Stomach smooth muscle (tissue), 2 donors: ENCODE measurements around the gene CTNNBL1.

ENCODE experiments used
- H3K27ac ChIP-seq: one replicate; pipeline ENCODE4 v1.7.0; 2013; ENCODE audit warnings: mild to moderate bottlenecking, low read length, inconsistent platforms
- H3K27me3 ChIP-seq, 2 donors: one replicate each; pipeline ENCODE4 v1.7.0; 2013; ENCODE audit warnings: low read length in 2 of 2; ENCODE audit not compliant: insufficient read depth in 2 of 2, control insufficient read depth in 1 of 2
- H3K36me3 ChIP-seq, 2 donors: one replicate each; pipeline ENCODE4 v1.7.0; 2013; ENCODE audit warnings: low read length in 2 of 2; ENCODE audit not compliant: control insufficient read depth in 2 of 2, insufficient read depth in 2 of 2
- H3K4me1 ChIP-seq: one replicate; pipeline ENCODE4 v1.7.0; 2013; ENCODE audit warnings: low read length; ENCODE audit not compliant: control insufficient read depth, insufficient read depth
- H3K4me3 ChIP-seq, 2 donors: one replicate each; pipeline ENCODE4 v1.7.0; 2013; ENCODE audit warnings: low read length in 2 of 2
- H3K9ac ChIP-seq, 2 donors: one replicate each; pipeline ENCODE4 v1.7.0; 2013; ENCODE audit warnings: low read length in 2 of 2, mild to moderate bottlenecking in 1 of 2
- H3K9me3 ChIP-seq, 2 donors: one replicate each; pipeline ENCODE4 v1.7.0; 2013; ENCODE audit warnings: low read length in 2 of 2; ENCODE audit not compliant: control insufficient read depth in 2 of 2
- donor health status: healthy.
- donor health status: Pancreatic carcinoma.

The CTNNBL1 gene

DNA sequence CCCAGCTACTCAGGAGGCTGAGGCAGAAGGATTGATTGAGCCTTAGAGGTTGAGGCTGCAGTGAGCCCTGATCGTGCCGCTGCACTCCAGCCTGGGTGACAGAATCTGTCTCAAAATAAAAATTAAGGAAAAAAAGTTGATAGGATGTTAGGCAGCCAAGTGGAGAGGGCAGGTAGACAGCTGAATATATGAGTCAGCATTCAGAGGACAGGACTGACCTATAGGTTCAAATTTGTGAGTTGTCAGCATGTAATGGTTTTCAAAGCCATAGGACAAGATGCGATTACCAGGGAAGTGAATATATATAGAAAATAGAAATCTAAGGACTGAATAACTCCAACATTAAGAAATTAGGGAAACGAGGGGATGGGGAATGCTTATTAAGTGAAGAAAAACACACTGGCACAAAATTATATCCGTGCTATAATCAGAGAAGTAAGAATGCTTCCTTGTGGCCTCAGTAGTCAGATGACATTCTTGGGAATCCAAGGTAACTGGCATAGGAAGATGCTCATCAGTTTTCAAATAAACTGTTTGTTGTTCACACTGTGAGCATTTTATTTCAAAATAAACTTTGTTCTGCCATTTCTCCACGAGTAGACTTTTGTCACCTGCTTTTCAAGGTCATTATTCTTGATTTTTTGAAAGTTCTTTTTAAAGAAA lies 145.1 kb downstream of the CTNNBL1 start:
- Histone ChIP-seq H3K27me3 (no peaks in the 10 kb centered on the region), H3K4me1 (no peaks in the 10 kb centered on the region), H3K4me3 (no peak overlapping the region), H3K27ac (no peak overlapping the region), H3K9ac (no peak overlapping the region), H3K9me3 (no peaks in the 10 kb centered on the region), H3K36me3 (peaks cover 16 to 26% of the 10 kb centered on the region in 2 donors)

DNA sequence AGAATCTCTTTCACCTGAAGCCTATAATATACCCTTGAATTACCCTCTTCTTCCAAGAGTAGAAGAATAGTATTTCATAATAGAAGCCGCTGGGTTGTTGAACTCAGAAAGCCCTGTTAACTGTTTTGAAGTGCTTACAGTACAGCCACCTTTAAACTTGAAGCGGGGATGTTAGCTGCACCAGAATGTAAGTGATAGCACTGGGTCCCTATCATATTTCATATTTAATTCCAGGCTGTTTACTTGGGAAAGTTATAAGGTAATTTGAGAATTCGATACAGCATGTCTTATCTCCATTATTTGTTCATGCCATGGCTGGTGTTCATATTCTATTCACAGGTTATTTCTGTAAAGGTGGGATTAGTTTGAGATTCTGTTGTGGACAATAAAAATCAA lies 145.6 kb downstream of the CTNNBL1 start:
- H3K27me3 ChIP-seq: no peaks in the 10 kb centered on the region

DNA sequence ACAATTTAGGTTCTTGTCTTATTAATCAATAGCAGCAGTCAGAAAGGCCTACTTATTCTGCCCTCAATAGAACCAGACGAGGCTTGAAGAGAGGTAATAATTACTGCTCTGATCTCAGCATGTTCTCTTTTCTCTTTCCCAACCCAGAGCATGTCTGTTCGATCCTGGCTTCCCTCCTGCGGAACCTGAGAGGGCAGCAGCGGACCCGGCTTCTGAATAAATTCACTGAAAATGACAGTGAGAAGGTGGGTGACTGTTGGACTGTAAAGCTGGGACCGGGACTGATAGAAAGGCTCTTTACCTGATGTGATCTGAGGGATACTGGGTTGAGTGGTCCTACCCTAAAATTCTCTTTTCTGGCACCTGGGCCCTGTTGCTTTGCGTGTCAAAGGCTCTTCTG lies 146.1 kb downstream of the CTNNBL1 start:
- no peak overlapping the region for H3K27ac ChIP-seq
- no peak overlapping the region for H3K4me3 ChIP-seq
- no peaks in the 10 kb centered on the region for H3K4me1 ChIP-seq
- H3K9me3 ChIP-seq: no peaks in the 10 kb centered on the region
- peaks cover 16 to 26% of the 10 kb centered on the region in 2 donors for H3K36me3 ChIP-seq
- no peak overlapping the region for H3K9ac ChIP-seq
- no peaks in the 10 kb centered on the region for H3K27me3 ChIP-seq

More for the DNA sequence above, 145.6 kb downstream of the CTNNBL1 start:
- Histone ChIP-seq H3K36me3 (peaks cover 16 to 26% of the 10 kb centered on the region in 2 donors), H3K4me1 (no peaks in the 10 kb centered on the region), H3K27ac (no peak overlapping the region), H3K9me3 (no peaks in the 10 kb centered on the region), H3K9ac (no peak overlapping the region), H3K4me3 (no peak overlapping the region)

DNA sequence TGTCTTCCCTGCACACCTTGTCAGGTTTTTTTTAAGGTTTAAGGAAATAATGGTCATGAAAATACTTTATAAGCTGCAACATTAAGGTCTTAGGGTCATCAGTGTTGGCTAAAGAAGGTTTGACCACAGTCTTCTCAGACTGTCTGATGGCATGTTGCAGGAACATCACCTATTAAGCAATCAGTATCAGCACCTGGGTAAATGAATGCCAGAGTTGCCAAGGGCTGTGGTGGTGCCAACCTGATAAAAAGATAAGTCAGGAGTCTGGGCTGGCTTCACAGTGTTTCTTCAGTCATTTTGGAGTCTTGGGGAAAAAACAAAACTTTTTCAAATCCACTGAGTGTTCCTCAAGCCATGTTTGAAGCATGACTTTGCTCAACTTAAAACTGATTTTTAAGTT lies 147.6 kb downstream of the CTNNBL1 start:
- H3K27me3 ChIP-seq: no peaks in the 10 kb centered on the region
- no peak overlapping the region for H3K4me3 ChIP-seq
- H3K36me3 ChIP-seq: peaks cover 21 to 26% of the 10 kb centered on the region in 2 donors
- H3K9me3 ChIP-seq: no peaks in the 10 kb centered on the region
- H3K4me1 ChIP-seq: no peaks in the 10 kb centered on the region
- H3K27ac ChIP-seq: no peak overlapping the region
- no peak overlapping the region for H3K9ac ChIP-seq

DNA sequence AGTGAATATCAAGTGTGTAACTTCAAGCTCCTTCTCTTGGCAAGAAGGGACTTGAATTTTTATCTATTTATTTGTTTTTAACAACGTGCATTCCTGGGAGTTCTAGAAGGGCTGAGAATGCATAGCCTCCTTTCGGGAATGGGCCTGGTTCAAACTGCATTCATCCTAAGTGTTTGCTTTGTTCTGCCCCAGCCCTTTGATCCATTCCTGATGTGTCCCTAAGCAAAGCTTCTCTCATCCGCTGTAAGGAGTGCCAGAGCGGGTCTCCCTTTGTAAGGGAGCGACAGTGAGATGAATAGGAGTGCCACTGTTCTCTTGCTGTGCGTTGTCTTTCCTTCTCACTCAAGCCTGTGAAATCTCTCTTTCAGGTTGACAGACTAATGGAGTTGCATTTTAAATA lies 148.1 kb downstream of the CTNNBL1 start:
- Histone ChIP-seq H3K4me3 (no peak overlapping the region), H3K36me3 (peaks cover 23 to 26% of the 10 kb centered on the region in 2 donors), H3K9me3 (no peaks in the 10 kb centered on the region), H3K4me1 (no peaks in the 10 kb centered on the region), H3K9ac (no peak overlapping the region), H3K27me3 (no peaks in the 10 kb centered on the region), H3K27ac (no peak overlapping the region)

DNA sequence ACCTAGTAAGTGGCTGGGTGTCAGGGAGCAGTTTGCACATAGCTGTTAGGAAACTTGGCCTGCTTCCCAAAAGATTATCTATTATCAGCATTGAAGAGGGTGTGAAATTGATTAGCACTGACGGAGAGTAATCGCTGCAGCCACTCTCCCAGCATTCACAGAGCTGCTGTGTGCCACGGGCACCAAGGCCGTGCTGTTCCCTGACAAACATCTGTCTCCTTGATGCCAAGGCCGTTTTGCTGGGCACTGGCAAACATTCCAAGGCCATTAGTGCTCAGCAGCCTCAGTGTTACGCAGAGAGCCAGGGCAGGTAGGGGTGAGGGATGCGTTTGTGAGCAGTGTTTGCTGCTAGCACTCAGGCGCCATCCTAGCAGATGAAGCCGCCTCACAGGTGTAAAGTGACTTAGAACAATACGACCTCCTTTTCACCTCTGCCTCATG lies 151.4 kb downstream of the CTNNBL1 start:
- Histone ChIP-seq H3K9me3 (no peaks in the 10 kb centered on the region), H3K4me1 (no peaks in the 10 kb centered on the region), H3K27ac (no peak overlapping the region), H3K27me3 (no peaks in the 10 kb centered on the region), H3K36me3 (peaks cover 23 to 30% of the 10 kb centered on the region in 2 donors), H3K4me3 (no peak overlapping the region), H3K9ac (no peak overlapping the region)

DNA sequence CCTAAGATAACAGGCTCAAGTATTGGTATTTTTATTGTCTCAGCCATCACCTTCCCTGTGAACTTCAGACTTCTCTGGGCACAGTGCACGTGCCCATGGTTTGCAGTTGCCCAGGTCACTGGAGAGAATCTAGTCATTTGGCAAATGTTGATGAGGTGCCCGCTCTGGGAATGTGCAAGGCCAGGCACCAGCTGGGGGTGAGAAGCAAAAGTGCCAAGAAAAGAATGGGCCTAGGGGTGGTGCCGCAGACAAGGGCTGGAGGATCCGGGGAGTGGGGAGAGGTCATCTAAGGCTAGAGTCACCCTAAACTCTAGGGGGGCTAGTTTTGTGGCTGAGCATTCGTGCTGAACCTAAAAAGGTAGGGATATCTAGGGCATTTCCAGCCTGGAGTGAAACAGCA lies 152.0 kb downstream of the CTNNBL1 start:
- Histone ChIP-seq H3K4me3 (no peak overlapping the region), H3K36me3 (peaks cover 19 to 36% of the 10 kb centered on the region in 2 donors), H3K27ac (no peak overlapping the region)

DNA sequence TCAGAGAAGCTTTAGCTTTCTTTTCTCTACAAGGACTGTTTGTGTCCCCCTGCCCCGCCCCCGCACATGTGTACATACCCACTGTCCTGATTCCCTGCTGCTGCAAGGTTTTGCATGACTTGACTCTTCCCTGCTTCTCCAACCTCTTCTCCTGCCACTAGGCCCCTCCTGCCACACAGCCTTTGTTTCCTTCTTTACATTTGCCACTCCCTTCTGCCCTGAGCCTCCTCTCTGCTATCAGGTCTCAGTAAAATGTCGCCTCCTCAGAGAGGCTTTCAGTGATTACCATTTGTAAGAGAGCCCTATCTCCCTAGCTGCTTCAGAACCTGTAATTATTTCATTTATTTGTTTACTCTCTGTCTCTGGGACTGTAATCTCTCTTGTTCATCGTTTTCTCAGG lies 152.7 kb downstream of the CTNNBL1 start:
- H3K4me3 ChIP-seq: no peak overlapping the region
- peaks cover 15 to 32% of the 10 kb centered on the region in 2 donors for H3K36me3 ChIP-seq
- no peak overlapping the region for H3K9ac ChIP-seq

More for the DNA sequence above, 152.0 kb downstream of the CTNNBL1 start:
- H3K27me3 ChIP-seq: no peaks in the 10 kb centered on the region
- H3K9me3 ChIP-seq: no peaks in the 10 kb centered on the region
- H3K9ac ChIP-seq: no peak overlapping the region
- no peaks in the 10 kb centered on the region for H3K4me1 ChIP-seq

DNA sequence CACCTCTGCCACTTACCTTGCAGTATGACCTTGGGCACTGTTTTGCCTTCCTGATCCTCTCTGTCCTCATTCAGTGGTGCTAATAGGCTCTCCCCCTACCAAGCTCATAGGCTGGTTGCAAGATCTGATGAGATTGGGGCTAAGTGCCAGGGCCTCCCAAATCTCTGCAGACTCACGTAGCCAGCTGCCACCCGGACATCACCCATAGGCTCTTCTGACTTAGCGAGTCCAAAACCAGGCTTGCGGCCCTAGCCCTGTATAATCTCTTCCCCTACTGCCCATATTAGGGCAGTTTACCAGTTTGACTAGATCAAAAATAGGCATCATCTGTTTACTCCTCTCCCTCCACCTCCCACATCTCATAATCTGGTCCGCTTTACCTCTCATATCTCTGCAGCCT lies 154.9 kb downstream of the CTNNBL1 start:
- Histone ChIP-seq H3K27me3 (no peaks in the 10 kb centered on the region), H3K4me3 (no peak overlapping the region), H3K9ac (no peak overlapping the region), H3K4me1 (no peaks in the 10 kb centered on the region), H3K27ac (no peak overlapping the region), H3K36me3 (peaks cover 3 to 35% of the 10 kb centered on the region in 2 donors), H3K9me3 (no peaks in the 10 kb centered on the region)

More for the DNA sequence above, 152.7 kb downstream of the CTNNBL1 start:
- Histone ChIP-seq H3K4me1 (no peaks in the 10 kb centered on the region), H3K27me3 (no peaks in the 10 kb centered on the region), H3K27ac (no peak overlapping the region), H3K9me3 (no peaks in the 10 kb centered on the region)

DNA sequence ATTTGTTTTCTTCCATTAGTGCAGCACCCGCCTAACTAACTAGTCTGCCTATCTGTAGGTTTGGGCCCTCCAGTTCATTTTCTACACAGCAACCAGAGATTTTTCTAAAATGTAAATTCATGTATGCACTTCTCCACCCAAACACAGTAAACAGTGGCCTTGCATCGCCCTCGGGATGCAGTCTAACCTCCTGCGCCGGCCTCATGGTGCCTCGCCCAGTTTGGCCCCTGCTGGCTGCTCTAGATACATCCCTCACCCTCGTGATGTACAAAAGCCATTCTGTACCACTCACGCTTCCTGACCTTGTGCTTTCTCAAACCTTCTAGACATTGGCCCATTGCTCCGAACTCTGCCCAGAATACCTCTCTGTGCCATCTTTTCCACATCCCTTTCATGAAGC lies 155.3 kb downstream of the CTNNBL1 start:
- Histone ChIP-seq H3K36me3 (peaks cover 3 to 35% of the 10 kb centered on the region in 2 donors), H3K27me3 (no peaks in the 10 kb centered on the region), H3K27ac (no peak overlapping the region), H3K4me1 (no peaks in the 10 kb centered on the region), H3K9me3 (no peaks in the 10 kb centered on the region), H3K4me3 (no peak overlapping the region), H3K9ac (no peak overlapping the region)

DNA sequence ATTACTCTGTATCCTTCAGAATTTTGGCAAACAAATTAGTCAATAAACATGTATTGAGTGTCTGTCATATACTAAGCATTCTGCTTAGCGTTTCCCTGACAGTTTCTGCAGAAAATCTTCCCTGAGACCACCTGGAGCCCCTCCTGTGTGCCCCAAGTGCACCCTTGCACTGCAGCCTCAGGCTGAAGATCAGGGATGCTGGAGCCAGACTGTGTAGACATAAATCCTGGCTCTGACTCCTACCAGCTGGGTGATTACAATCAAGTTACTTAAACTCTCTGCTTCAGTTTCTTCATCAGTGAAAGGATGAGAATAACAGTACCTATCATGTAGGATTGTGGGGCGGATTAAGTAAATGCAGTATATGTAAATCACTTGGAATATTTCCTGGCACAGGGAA lies 155.7 kb downstream of the CTNNBL1 start:
- Histone ChIP-seq H3K27me3 (no peaks in the 10 kb centered on the region), H3K9me3 (no peaks in the 10 kb centered on the region), H3K36me3 (peaks cover 3 to 35% of the 10 kb centered on the region in 2 donors), H3K27ac (no peak overlapping the region), H3K4me1 (no peaks in the 10 kb centered on the region), H3K9ac (no peak overlapping the region), H3K4me3 (no peak overlapping the region)
